ENCODE measurements around the gene ARFRP1.

Gene ARFRP1

DNA sequence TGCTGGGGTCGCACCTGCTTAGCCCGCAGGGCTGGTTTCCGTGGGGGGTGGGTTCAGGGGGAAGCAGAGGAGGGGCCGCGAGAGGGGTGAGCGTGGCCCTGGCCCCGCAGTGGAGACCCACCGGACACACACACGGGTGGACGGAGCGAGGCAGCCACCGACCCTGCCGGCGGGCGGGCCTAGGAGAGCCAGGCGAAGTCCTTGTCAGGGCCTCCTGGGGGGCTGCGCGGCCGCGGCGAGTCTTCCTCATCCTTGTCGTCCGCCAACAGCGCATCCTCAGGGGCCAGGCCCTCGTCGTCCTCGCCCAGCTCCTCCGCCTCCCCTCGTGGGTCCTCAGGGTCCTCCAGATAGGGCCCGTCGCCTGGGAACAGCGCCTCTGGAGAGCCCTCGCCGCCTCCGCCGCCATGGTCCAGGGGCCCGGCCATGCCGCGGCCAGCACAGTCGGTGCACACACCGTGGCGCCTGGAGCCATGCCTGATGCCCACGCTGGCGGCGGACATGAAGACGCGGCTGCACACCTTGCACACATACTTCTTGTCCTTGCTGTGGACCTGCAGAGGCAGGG lies 39.1 kb upstream of the ARFRP1 start:
- Mint-ChIP-seq H3K4me3 (no peak overlapping the region), H3K27me3 (ENCODE audit: low read depth) (no peaks in the 10 kb centered on the region), H3K27ac (no peak overlapping the region), H3K4me1 (ENCODE audit: low read depth) (peaks cover 9% of the 10 kb centered on the region), H3K36me3 (ENCODE audit: low read depth) (no peaks in the 10 kb centered on the region), H3K9me3 (no peaks in the 10 kb centered on the region)

DNA sequence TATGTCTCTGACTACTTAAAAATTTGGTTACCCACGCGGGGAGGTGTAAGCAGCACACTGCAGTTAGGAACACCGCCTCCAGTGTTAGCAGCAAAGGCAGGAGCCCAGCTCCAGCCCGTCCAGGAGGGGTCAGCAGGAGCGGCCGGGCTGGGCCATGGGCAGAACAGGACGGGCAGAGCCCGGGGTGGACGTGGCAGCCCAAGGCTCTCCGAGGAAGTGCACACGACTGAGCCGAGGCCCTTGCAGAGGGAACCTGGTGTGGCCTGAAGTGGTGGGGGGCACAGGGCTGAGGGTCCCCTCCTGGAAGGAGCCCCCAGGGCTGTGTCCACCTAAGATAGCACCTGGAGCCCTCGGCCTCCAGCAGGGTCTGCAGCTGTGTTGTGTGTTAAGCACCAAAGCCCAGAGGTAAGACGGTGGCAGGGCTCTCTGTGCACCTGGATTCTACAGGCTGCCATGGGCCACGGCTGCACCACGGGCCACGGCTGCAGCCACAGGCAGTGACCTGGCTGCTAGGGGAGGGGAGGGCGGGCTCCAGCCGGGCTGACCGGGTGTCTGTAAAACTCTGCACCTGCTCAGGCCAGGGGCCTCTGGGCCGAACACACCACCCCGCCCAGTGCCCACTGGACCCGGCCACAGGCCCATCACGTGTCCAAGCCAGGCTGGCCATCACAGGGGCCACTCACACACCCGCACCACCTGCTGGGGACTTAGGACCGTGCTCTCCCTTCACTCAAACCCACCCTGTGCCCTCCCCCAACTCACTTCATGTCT lies 38.4 kb upstream of the ARFRP1 start:
- no peak overlapping the region for H3K4me3 Mint-ChIP-seq
- no peaks in the 10 kb centered on the region for H3K27me3 Mint-ChIP-seq (ENCODE audit: low read depth)
- no peaks in the 10 kb centered on the region for H3K9me3 Mint-ChIP-seq
- peaks cover 6% of the 10 kb centered on the region for H3K4me1 Mint-ChIP-seq (ENCODE audit: low read depth)
- no peak overlapping the region for H3K27ac Mint-ChIP-seq
- no peaks in the 10 kb centered on the region for H3K36me3 Mint-ChIP-seq (ENCODE audit: low read depth)

DNA sequence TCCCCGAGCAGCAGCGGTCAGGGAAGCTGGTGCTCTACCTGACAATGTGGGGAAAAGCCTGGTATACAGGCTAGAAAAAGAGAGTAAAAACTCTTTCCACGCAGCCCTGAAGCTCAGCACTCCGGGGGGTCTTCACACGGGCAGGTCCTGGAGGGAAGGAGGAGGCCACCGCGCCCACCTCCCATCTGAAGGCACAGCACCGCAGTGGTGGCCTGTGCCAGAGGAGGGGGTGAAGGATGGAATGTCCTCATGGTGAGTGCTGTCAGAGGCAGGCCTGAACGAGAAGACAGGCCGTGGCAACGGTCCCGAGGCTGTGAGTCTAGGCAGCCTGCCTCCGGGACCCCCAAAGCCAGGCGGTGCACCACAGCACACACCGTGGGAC lies 37.6 kb upstream of the ARFRP1 start:
- Mint-ChIP-seq H3K36me3 (ENCODE audit: low read depth) (no peaks in the 10 kb centered on the region), H3K4me1 (ENCODE audit: low read depth) (peaks cover 2% of the 10 kb centered on the region), H3K27me3 (ENCODE audit: low read depth) (no peaks in the 10 kb centered on the region), H3K4me3 (no peak overlapping the region), H3K27ac (no peak overlapping the region), H3K9me3 (no peaks in the 10 kb centered on the region)

DNA sequence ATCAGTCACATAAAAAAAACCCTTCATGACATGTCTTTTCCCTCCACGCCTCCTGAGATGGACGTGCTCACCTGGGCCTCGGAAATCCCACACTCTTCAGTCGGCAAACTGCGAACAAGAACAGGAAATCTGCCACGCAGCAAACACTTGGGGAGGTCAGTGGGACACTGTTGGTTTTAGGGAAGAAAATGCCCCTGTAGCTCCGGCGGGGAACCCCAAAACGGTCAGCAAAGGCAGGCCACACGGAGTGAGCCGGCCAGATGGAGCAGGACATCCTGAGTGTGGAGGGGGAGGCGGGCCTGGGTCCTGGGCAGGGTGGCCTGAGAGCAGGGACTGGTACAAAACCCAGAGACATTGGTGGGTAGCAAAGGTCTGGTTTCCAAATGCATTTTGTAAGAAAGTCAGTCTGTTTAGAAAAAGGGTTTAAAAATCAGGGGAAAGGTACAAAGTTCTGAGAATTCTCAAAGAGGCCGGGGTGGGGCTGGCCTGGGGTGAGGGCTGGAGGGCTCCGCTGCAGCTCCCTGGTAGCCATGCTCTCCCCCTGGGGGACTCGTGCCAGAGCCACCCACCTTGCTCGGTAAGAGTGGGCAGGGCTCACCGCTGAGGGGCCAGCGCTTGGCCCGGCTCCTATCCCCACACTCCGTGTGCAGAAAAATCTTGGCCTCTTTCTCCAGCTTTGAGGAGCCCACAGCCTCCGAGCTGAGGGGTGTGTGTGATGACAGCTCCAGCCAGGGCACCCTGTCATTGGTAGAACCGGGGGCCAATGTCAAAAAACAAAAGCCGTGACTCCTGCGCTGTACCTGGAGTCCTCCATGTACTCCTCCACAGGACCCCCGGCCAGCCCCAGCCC lies 37.0 kb upstream of the ARFRP1 start:
- H3K4me3 Mint-ChIP-seq, result no peak overlapping the region
- H3K4me1 Mint-ChIP-seq (ENCODE audit: low read depth), result peaks cover 2% of the 10 kb centered on the region
- no peaks in the 10 kb centered on the region for H3K36me3 Mint-ChIP-seq (ENCODE audit: low read depth)
- H3K27ac Mint-ChIP-seq, result no peak overlapping the region
- H3K9me3 Mint-ChIP-seq, result no peaks in the 10 kb centered on the region
- H3K27me3 Mint-ChIP-seq (ENCODE audit: low read depth), result no peaks in the 10 kb centered on the region

DNA sequence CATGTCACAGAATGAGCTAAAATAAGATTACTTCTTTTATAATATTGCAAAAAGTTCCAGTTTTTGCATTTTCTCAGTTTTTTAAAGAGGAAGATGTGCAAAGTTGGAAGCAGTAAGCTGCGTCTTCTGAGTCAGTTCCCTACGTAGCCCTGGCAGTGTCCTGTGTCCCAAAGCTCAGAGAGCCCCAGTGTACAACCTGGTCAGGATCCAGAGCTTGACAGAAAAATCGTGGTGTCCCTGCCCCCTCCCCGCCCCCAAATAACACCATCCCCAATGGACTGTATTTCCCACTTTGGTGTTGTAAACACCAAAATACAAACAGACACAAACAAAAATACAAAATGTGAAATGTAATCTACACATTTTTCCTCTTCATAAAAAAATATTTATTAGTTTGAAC lies 36.4 kb upstream of the ARFRP1 start:
- H3K27me3 Mint-ChIP-seq (ENCODE audit: low read depth), result no peaks in the 10 kb centered on the region
- H3K9me3 Mint-ChIP-seq, result no peaks in the 10 kb centered on the region
- H3K27ac Mint-ChIP-seq, result no peak overlapping the region
- H3K4me1 Mint-ChIP-seq (ENCODE audit: low read depth), result no peaks in the 10 kb centered on the region
- H3K4me3 Mint-ChIP-seq, result no peak overlapping the region
- no peaks in the 10 kb centered on the region for H3K36me3 Mint-ChIP-seq (ENCODE audit: low read depth)

DNA sequence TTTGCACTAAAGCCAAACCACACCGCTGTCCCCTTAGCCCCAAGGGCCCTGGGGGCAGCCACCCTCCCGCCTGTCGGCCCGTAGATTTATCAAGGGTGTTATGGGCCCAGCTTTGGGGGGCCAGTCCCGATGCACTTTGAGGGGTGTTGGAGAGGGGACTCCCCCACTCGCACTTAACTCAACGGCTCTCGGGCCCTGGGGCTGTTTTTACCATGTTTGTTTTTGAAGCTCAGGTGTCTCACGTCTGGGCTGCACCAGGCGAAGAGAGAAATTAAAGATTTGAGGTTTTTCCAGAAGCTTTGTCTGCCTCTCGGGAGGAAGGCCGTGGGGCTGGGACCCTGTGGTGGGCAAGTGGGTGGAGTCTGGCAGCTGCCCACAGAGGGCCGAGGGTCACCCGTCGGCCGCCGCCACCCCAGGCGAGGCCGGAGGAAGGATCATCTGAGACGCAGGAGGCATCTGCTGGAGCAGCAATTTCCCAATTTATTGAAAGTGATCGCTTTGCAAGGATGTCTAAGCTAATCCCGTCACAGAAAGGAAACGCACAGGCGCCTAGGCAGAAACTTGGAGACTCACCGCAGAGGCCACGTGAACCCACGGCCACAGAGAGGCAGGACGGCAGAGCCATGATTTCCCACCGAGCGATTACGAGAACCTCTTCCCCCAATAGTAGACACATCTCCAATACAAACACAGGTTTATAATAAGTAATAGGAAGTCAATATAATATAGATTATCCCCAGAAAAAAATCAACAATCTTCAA lies 35.6 kb upstream of the ARFRP1 start:
- no peaks in the 10 kb centered on the region for H3K36me3 Mint-ChIP-seq (ENCODE audit: low read depth)
- H3K27ac Mint-ChIP-seq, result no peak overlapping the region
- no peaks in the 10 kb centered on the region for H3K9me3 Mint-ChIP-seq
- no peaks in the 10 kb centered on the region for H3K27me3 Mint-ChIP-seq (ENCODE audit: low read depth)
- H3K4me1 Mint-ChIP-seq (ENCODE audit: low read depth), result no peaks in the 10 kb centered on the region
- H3K4me3 Mint-ChIP-seq, result no peak overlapping the region

DNA sequence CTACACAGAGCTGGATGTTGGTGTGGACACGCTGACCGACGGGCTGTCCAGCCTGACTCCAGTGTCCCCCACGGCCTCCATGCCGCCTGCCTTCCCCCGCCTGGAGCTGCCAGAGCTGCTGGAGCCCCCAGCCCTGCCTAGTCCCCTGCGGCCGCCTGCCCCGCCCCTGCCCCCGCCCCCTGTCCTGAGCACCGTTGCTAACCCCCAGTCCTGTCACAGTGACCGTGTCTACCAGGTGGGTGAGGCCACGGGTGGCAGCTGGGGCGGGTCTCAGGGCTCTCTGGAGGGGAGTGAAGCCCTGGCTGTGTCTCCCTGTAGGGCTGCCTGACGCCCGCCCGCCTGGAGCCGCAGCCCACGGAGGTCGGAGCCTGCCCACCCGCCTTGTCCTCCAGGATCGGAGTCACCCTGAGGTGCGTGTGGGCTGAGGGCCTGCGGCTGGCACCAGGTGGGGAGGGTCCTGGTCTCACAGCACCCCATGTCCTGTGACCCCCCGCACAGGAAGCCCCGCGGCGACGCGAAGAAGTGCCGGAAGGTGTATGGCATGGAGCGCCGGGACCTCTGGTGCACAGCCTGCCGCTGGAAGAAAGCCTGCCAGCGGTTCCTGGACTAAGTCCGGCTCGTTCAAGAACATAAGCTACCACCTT lies 34.7 kb upstream of the ARFRP1 start:
- no peak overlapping the region for H3K27ac Mint-ChIP-seq
- no peaks in the 10 kb centered on the region for H3K4me1 Mint-ChIP-seq (ENCODE audit: low read depth)
- no peak overlapping the region for H3K4me3 Mint-ChIP-seq
- no peaks in the 10 kb centered on the region for H3K27me3 Mint-ChIP-seq (ENCODE audit: low read depth)
- H3K36me3 Mint-ChIP-seq (ENCODE audit: low read depth), result no peaks in the 10 kb centered on the region
- no peaks in the 10 kb centered on the region for H3K9me3 Mint-ChIP-seq

DNA sequence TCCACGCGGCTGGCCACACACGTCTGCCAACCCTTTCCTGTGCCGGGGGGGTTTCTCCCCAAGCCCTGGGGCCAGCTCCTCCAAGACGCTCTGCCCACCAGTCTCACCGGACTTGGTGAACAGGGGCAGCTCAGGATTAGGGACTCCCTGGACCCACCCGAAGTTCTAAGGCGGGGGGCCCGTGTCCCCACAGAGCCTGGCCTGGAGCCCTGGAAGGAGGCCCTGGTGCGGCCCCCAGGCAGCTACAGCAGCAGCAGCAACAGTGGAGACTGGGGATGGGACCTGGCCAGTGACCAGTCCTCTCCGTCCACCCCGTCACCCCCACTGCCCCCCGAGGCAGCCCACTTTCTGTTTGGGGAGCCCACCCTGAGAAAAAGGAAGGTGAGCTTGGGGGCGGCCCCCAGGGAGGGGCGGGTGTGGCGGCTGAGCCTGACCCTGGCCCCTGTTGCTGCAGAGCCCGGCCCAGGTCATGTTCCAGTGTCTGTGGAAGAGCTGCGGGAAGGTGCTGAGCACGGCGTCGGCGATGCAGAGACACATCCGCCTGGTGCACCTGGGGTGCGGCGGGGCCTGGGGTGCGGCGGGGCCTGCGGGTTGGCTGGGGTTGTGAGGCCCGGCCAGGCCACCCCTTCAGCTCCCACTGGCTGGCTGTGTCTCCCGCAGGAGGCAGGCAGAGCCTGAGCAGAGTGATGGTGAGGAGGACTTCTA lies 34.1 kb upstream of the ARFRP1 start:
- Mint-ChIP-seq H3K4me1 (ENCODE audit: low read depth) (no peaks in the 10 kb centered on the region), H3K4me3 (no peak overlapping the region), H3K36me3 (ENCODE audit: low read depth) (no peaks in the 10 kb centered on the region), H3K27ac (no peak overlapping the region), H3K27me3 (ENCODE audit: low read depth) (no peaks in the 10 kb centered on the region), H3K9me3 (no peaks in the 10 kb centered on the region)

DNA sequence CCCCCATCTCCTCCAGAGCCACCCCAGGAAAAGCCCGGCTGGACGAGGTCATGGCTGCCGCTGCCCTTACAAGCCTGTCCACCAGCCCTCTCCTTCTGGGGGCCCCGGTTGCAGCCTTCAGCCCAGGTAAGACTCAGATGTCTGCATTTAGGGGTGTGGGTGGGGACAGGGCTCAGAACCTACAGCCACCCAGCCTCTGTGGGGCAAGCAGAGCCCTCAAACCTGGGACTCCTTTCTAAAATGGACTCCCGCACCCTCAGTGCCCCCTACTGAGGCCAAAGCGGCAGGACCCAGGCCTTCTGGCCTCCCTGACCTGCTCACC lies 33.5 kb upstream of the ARFRP1 start:
- Mint-ChIP-seq H3K9me3 (no peaks in the 10 kb centered on the region), H3K36me3 (ENCODE audit: low read depth) (no peaks in the 10 kb centered on the region), H3K4me1 (ENCODE audit: low read depth) (peaks cover 4% of the 10 kb centered on the region), H3K27ac (no peak overlapping the region), H3K27me3 (ENCODE audit: low read depth) (no peaks in the 10 kb centered on the region), H3K4me3 (peak overlapping the region; percentile 40)

DNA sequence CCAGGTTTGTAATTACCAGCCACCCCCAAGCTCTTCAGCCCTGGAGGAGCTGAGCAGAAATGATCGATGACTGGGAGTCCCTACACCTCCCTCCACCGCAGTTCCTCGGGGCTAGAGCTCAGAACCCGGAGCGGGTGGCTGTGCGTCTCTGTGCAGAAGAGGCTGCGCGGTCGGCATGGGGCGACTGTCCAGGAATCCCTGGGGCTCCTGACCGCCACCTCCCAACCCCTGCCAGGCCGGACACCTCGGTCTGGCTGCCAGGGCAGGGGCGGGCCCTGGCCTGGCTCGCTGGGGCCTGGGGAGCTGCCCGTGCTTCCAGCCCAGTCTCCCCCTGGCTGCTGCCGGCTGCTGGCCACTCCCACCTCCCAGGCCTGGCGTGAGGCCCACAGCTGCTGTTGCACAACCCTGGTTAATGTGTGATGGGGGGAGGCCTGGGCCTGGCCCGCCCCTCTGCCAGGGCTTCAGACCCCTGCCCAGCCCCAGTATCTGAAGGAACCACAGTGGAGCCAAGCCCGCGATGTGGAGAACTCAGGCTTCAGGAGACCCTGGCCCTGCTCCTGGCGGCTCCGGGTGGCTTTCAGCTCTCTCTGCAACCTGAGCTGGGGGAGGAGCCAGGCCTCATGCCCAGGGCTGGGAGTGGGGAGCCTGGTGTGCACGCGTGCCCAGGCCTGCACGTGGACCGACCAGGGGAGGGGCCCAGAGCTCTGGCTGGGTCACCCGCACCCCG lies 33.0 kb upstream of the ARFRP1 start:
- H3K27me3 Mint-ChIP-seq (ENCODE audit: low read depth), result no peaks in the 10 kb centered on the region
- H3K9me3 Mint-ChIP-seq, result no peaks in the 10 kb centered on the region
- H3K4me1 Mint-ChIP-seq (ENCODE audit: low read depth), result peaks cover 9% of the 10 kb centered on the region
- peak overlapping the region; percentile 21 for H3K4me3 Mint-ChIP-seq
- no peaks in the 10 kb centered on the region for H3K36me3 Mint-ChIP-seq (ENCODE audit: low read depth)
- H3K27ac Mint-ChIP-seq, result no peak overlapping the region

DNA sequence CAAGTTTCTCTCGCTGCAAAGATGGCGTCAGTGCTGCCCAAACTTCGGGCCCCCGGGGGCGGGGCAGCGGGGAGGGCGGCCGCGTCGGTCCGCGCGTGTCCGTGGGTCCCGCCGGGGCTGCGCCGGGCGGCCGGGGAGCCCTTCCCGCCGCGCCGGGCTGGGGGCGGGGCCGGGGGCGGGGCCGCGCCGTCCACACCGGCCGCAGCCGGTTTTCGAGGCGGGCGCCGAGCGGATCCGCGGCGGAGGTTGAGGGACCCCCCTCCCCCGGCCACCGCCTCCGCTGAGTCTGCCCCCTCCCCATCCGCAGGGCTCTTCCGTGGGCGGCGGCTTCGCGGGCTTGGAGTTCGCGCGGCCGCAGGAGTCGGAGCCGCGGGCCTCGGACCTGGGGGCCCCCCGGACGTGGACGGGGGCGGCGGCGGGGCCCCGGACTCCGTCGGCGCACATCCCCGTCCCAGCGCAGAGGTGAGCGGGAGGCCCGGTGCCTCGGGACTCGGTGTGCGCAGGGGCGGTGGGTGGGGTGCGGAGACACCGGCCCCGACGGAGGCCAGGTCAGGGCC lies 32.4 kb upstream of the ARFRP1 start:
- Mint-ChIP-seq H3K4me3 (peak overlapping the region; percentile 21), H3K9me3 (no peaks in the 10 kb centered on the region), H3K4me1 (ENCODE audit: low read depth) (peaks cover 9% of the 10 kb centered on the region), H3K36me3 (ENCODE audit: low read depth) (no peaks in the 10 kb centered on the region), H3K27ac (no peak overlapping the region), H3K27me3 (ENCODE audit: low read depth) (no peaks in the 10 kb centered on the region)

DNA sequence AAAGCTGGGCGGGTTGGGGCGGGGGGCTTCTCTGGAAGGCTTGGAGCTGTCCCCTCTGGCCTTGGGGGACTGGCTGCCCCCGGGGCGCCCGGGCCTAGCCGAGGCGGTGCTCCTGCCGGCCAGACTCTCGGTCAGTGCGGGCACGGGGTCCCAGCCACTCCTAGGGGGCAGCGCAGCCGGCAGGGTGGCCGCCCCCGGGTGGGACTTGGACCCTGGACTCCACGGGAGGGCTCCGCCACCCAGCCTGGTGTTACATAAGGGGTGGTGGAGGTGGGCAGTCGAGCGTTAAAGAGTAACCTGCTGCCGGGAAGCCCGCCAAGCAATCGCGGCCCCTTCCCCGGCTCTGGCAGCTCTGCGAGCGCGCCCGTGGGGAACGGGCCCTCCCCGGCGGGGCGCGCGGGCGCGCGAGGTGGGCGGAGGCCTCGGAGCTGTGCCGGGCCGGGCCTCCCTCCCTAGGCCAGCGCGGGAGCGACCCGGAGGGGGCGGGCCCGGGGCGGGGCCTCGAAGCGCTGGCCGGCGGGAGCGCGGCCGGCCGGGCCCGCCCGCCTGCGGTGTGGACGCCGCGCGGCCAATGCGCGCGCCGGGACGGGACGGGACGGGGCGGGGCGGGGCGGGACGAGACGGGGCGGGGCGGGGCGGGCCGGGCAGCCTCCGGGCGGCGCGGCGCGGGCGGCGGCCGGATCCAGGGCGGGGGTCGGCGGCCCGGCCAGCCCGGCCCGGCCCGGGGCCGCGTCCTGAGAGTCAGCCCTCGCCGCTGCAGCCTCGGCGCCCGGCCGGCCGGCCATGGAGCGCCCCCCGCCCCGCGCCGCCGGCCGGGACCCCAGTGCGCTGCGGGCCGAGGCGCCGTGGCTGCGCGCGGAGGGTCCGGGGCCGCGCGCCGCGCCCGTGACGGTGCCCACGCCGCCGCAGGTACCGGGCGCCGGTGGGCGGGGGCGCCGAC lies 31.6 kb upstream of the ARFRP1 start, which contains the start of gene SLC2A4RG:
Gene SLC2A4RG, plus strand, starts transcription at position 647 of the 940 bp plus-strand sequence. Its CDS starts 137 bp downstream, at position 784.
- Mint-ChIP-seq H3K27me3 (ENCODE audit: low read depth) (no peaks in the 10 kb centered on the region), H3K4me1 (ENCODE audit: low read depth) (peaks cover 9% of the 10 kb centered on the region), H3K27ac (no peak within 1 kb of the TSS), H3K4me3 (peak within 1 kb of the TSS; percentile 31), H3K9me3 (no peaks in the 10 kb centered on the region), H3K36me3 (ENCODE audit: low read depth) (no peaks in the 10 kb centered on the region)

Measured in T-helper 1 cell treated with Interleukin-12 subunit alpha and Interleukin-12 subunit beta and Interleukin-4 antibody, amounts not matched to agents 30 μg/mL and 1 μg/mL, for 36 hours (primary cell).